Subcutaneous adipose tissue (tissue), 4 donors: ENCODE measurements around the gene CAB39. TPM values are rescaled to one million over a fixed set of nuclear protein-coding genes. Genes with fewer than 3 reads are reported as not detected.

Source experiments
- CTCF ChIP-seq: fragments of 450-650 bp; IDR thresholded peaks from one replicate; pipeline ENCODE4 v1.5.1; 2016; ENCODE audit warnings: low read depth, mild to moderate bottlenecking, control low read depth, antibody characterized with exemption, moderate library complexity
- total RNA-seq, 4 donors: library from RNA; depleted of rRNA; stranded (reverse); fragments of >200 nt; gene quantifications; one replicate each; pipeline ENCODE4 v1.1.0, GENCODE V29; 2016

CAB39 gene
- total RNA-seq, 4 donors from 2014 or later = 93.8 to 142 (median 107) TPM

DNA sequence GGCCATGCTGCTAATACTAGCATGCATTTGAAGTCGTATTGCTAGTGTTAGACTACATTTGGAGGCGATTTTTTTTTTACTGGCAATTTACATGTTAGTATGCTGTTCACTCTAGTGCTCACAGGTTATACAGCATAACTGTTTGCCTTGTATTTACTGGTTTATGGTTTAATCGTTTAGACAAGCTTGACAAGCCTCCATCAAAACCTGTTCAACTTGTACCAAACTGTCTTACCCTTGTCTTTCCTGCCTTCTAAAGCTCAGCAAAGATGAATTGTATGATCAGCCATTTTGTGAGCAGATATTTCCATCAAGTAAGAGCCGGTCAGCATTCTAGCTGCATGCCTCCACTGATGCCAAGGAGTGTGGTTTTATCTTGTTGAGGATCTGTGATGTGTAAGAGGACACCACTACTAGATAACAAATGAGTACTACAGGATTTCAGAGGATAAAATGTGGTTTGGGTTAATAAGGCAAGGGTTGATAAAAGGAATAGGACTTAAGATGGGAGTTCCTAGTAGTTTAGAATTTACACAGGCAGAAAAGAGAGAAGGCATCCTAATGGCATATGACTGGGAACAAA is 83.7 kb downstream of the CAB39 start:
- TF ChIP-seq CTCF = no peak

- TF ChIP-seq CTCF = no peak
Observed at GRCh38 chr2:230797515-230798495, 85.2 kb downstream of the CAB39 start.

GRCh38 chr2:230798769-230799399 is 86.2 kb downstream of the CAB39 start:
- TF ChIP-seq CTCF = no peak

GRCh38 chr2:230805353-230806017 is 92.8 kb downstream of the CAB39 start:
- TF ChIP-seq CTCF = no peak

DNA sequence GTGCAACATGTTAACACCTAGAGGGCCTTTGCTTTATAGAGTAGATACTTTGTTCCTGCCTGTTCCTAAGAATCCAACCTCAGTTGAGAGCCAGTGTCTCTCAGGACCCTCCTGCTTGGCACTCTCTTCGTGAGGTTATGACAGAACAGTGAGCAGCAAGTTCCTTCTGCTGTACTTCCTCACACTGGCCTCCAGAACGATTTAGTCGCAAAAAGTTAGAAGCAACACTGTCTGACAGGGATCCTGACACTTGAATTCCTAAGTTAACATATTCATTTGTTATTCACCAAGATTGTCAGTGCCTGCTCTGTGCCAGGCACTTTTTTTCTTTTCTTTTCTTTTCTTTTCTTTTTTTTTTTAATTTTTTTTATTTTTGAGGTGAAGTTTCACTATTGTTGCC is 95.1 kb downstream of the CAB39 start:
- no peak for TF ChIP-seq CTCF

DNA sequence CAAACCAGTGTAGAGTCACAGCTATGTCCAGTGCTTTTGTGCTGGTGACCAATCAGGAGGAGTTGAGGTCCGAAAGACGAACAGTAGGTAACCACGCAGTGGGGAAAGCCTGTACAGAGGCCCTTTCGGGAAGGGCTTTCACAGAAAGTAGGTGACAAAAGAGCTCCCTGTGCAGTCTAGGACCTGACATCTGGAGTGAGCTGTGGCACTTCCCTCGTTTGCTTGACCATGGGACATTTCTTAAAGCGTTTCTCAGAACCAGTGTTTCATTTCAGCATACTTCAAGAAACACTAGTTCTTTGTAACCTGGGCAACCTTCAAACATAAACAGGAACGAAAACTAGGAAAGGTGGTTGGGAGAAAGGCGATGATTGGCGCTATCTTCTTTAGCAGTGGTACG is 96.4 kb downstream of the CAB39 start:
- TF ChIP-seq CTCF = no peak
